NCI-H2029 treated with DMSO at 0.1 percent for 48 hours (cell line): Measurements from ENCODE around the gene ITM2C.

Experiments used
- DNase-seq: peaks from one replicate; lab custom pipeline; 2025; lab: John Stamatoyannopoulos, UW

ITM2C gene

GRCh38 chr2:230852113-230852512 lies 12.6 kb upstream of the ITM2C start:
- DNase-seq: no peak

GRCh38 chr2:230861552-230862255 lies 3.0 kb upstream of the ITM2C start:
- peak; percentile 55 for DNase-seq

DNA sequence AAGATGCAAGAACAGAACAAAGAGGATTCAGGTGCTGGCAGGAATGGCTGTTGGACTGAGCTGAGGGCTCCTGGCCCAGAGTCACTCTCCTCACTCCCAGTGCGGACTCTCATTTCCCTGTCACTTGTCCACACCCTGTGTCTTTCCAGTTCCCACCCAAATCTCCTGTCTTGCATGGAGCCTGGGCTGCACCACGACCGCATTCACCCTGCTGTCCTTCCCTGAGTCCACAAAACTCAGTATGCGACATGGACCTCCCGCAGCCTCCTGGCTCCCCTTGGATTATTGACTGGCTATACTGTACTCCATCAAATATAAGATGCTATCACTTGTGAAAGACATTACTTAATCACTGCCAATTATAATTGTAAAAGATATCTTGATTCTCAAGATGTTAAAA lies 2.5 kb upstream of the ITM2C start:
- DNase-seq: no peak

DNA sequence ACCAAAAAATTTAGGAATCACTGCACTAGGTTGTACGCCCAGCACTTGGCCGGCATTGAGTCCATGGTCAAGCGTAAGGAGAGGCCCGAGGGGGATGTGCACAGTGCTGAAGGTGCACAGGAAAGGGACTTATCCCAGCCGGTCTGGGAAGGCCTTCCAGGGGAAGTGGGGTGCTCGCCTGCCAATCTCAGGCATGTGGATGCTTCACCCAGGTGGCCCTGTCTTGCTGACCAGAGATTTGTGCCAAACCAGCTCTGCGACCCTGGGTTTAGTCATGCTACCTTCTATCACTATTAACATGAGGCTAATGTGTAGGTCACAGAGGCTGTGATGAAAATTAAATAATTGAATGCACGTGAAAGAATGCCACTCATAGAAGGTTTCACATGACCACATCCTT lies 1.7 kb upstream of the ITM2C start:
- DNase-seq: no peak

- DNase-seq: peak; percentile 31
Observed at GRCh38 chr2:230863442-230864121, 1.2 kb upstream of the ITM2C start.

DNA sequence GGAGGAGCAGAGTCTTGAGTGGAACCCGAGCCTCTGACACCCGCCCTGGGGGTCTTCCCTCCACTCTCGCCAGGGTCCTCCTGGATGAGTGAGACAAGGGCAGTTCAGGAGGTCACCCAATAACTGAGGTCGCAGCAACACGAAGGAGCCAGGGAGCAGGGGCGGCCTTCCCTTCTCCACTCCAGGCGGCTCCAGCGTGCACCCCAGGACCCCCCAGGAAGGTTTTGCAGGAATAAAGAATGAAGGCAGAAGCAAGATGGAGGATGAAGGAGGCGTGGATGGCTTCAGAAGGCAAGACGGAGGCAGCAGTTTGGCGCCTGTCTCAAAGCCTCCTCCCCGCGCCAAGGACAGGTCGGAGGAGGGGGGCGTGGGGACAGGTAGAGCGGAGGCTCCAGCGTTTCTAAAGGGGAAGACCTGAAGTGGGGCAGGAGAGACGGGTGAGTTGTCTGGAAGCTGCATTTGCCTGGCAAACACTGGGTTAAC lies 579 bp upstream of the ITM2C start:
- no peak for DNase-seq

DNA sequence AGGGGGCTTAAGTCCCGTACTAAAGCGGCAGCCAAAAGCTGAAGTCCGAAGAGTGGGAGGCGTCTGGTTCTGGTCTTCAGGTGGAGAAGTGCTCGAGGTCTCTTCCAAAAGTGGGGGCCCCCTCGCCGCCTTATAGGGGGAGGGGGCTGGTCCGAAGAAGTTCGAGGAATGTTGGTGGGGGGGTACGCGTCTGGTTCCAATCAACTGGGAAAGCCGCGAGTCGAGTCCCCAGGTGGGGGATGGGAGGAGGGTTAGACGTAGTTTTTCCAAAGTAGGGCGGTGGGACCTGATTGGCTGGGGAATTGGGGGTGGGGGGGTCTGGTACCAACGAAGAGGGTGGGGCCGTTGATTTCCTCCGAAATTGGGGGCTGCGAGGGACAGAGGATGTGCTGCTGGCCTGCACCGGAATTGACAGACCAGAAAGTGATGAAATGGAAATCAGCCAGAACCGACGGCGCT lies 594 bp downstream of the ITM2C start:
- DNase-seq: no peak

- DNase-seq: no peak
Observed at GRCh38 chr2:230865766-230866755, 1.3 kb downstream of the ITM2C start.

- DNase-seq: peak; percentile 24
Observed at GRCh38 chr2:230866756-230867523, 2.2 kb downstream of the ITM2C start.

- DNase-seq: no peak
Observed at GRCh38 chr2:230868161-230868946, 3.6 kb downstream of the ITM2C start.

GRCh38 chr2:230868947-230869913 lies 4.5 kb downstream of the ITM2C start:
- DNase-seq: no peak

- DNase-seq: no peak
Observed at GRCh38 chr2:230869914-230870543, 5.3 kb downstream of the ITM2C start.

DNA sequence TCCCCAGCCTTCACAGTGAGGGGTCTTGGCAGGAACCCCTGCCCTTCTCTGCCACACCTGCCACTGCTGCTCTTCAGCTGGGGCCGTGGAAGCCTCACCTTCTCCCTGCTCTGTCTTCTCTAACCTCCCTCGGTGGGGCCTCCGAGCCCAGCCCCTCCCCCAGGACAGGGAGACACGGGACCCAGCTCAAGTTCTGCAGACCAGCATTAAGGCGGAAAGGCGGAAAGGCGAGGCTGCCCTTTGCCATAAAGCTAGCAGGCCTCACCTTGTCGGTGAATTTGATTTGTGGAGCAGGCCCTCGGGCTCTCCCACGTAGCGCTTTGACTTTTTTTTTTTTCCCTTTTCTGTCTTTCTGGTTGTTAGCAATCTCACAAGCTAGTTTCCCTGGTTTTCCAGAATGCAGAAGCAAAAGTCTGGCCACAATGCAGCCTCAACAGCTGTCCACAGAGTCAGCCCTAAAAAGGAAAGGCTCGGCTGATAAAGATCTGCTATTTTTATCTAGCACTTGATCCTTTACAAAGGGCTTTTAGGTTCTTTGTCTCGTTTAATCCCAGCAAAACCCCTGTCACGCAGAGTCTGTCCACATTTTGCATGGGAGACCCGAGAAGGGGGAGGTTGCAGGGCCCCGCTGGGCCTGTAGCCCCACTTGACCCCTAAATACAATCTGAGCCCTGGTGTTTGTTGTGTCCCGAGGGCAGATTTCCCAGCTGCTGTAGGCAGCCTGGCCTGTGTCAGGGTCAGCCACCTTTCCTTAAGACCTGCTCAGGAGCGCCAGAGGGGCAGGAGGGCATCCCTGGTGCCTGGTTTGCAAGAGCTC lies 6.0 kb downstream of the ITM2C start:
- no peak for DNase-seq

GRCh38 chr2:230871361-230872150 lies 6.8 kb downstream of the ITM2C start:
- no peak for DNase-seq

DNA sequence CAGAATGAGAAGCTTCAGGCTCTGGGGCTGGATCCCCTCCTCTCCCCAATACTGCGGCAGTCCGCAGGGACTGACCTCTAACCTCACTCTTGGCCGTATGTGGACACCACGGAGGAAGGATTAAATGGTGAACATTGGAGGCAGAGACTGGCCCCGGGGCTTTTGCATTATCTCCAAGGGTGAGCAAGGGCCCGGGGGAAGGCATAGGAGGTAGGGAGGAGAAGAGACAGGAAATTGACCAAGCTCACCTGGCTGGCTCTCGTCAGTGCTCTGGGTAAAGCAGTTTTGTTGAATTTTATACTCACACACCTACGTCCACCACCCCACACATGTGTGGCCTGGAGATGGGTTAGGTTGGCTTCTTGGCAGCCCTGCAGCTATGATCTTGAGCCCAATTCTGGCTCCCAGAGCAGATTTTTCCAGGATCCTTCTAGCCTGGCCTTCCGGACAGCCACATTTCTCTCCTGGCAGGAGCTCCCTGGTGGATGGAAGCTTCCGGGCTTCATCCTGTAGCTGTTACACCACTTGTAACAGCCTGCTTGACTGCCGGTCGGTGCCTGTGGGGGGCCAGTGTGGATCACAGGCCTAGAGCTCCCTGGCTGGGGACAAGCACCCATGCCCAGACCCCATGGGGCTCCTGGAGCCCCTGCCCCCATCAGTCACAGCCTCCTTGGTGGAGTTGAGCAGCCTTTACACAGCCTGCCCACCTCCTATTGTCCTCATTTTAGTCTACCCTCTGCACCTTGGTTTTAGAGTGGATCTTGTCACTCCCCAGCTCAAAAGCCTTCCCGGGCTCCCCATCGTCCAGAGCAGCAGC lies 7.6 kb downstream of the ITM2C start:
- no peak for DNase-seq

GRCh38 chr2:230872968-230873660 lies 8.4 kb downstream of the ITM2C start:
- no peak for DNase-seq
